ENCODE measurements around the gene AFF1.

AFF1 gene

GRCh38 chr4:86955888-86956451, 21.2 kb downstream of the AFF1 start:
- no peak for TF ChIP-seq CTCF (conservative IDR thresholded peaks at IDR 0.05; ENCODE audit: low read depth, low read length)
- no peak overlapping the region for H3K4me3 ChIP-seq (ENCODE audit: low read depth, low read length)
- DNase-seq (ENCODE audit: low read depth): no peak

- TF ChIP-seq CTCF (conservative IDR thresholded peaks at IDR 0.05; ENCODE audit: low read depth, low read length): no peak
- DNase-seq (ENCODE audit: low read depth): peak; percentile 87
- no peak overlapping the region for H3K4me3 ChIP-seq (ENCODE audit: low read depth, low read length)
These were observed 22.4 kb downstream of the AFF1 start for GRCh38 chr4:86957215-86957614.

- DNase-seq (ENCODE audit: low read depth): no peak
- H3K4me3 ChIP-seq (ENCODE audit: low read depth, low read length): no peak overlapping the region
- no peak for TF ChIP-seq CTCF (conservative IDR thresholded peaks at IDR 0.05; ENCODE audit: low read depth, low read length)
These were observed 25.0 kb downstream of the AFF1 start for GRCh38 chr4:86959588-86960500.

GRCh38 chr4:86960557-86960961, 25.7 kb downstream of the AFF1 start:
- no peak for TF ChIP-seq CTCF (conservative IDR thresholded peaks at IDR 0.05; ENCODE audit: low read depth, low read length)
- no peak overlapping the region for H3K4me3 ChIP-seq (ENCODE audit: low read depth, low read length)
- DNase-seq (ENCODE audit: low read depth): peak; percentile 65

GRCh38 chr4:86961116-86961515, 26.3 kb downstream of the AFF1 start:
- no peak for DNase-seq (ENCODE audit: low read depth)

GRCh38 chr4:86961605-86962295, 26.9 kb downstream of the AFF1 start:
- H3K4me3 ChIP-seq (ENCODE audit: low read depth, low read length): no peak overlapping the region
- no peak for TF ChIP-seq CTCF (conservative IDR thresholded peaks at IDR 0.05; ENCODE audit: low read depth, low read length)
- peak; percentile 81 for DNase-seq (ENCODE audit: low read depth)

More at GRCh38 chr4:86961116-86961515, 26.3 kb downstream of the AFF1 start:
- H3K4me3 ChIP-seq (ENCODE audit: low read depth, low read length): no peak overlapping the region
- no peak for TF ChIP-seq CTCF (conservative IDR thresholded peaks at IDR 0.05; ENCODE audit: low read depth, low read length)
